SK-N-SH (cell line): ENCODE measurements around the gene MCM8. TPM values are rescaled to one million over a fixed set of nuclear protein-coding genes. Genes with fewer than 3 reads are reported as not detected.

Experiments used
- CTCF ChIA-PET: fragments of 300-600, 350-600 bp; formaldehyde crosslinking; extraction: SDS; loops from one replicate; lab custom pipeline; 2021; lab: Yijun Ruan, JAX
- POLR2A ChIA-PET: fragments of 350-600 bp; sonication (Branson Sonifier 250); formaldehyde crosslinking; extraction: SDS; loops from one replicate; lab custom pipeline; 2020; ENCODE audit warnings: antibody characterized with exemption, inconsistent platforms; lab: Yijun Ruan, JAX
- DNase-seq: peaks from one replicate; pipeline ENCODE4 v3.0.0; 2012
- H2AFZ ChIP-seq: fragments of 200-600 bp; sonication (generic); 2 replicates; pipeline ENCODE4 v1.8.1; 2016; ENCODE audit warnings: antibody characterized with exemption, mild to moderate bottlenecking, low read depth
- H3F3A ChIP-seq: fragments of 200-600 bp; sonication (generic); replicated peaks from 2 replicates; pipeline ENCODE3; 2016; ENCODE audit warnings: antibody characterized with exemption, mild to moderate bottlenecking; ENCODE audit not compliant: insufficient read depth
- H3K27ac ChIP-seq, 2 experiments: fragments of 200-500 bp in 1 of 2; fragments of 200-600 bp in 1 of 2; sonication (Bioruptor generic) in 1 of 2; sonication (generic), shearing (Covaris generic) in 1 of 2; 2 replicates each; pipeline versions ENCODE4 v1.5.1 to v1.6.1; 2014 to 2016; ENCODE audit warnings: low read depth in 2 of 2, inconsistent platforms in 1 of 2, low read length in 1 of 2, mild to moderate bottlenecking in 1 of 2, mixed read lengths in 1 of 2
- H3K27me3 ChIP-seq: fragments of 200-600 bp; sonication (generic), shearing (Covaris generic); 2 replicates; pipeline ENCODE4 v1.6.1; 2016; ENCODE audit warnings: mixed run types; ENCODE audit not compliant: insufficient read depth
- H3K36me3 ChIP-seq, 2 experiments: fragments of 200-500 bp in 1 of 2; fragments of 200-600 bp in 1 of 2; sonication (Bioruptor generic) in 1 of 2; sonication (generic) in 1 of 2; replicated peaks in 1 of 2; 2 replicates each; pipeline versions ENCODE3 to v1.5.1; 2014 to 2016; ENCODE audit warnings: low read length in 1 of 2, mild to moderate bottlenecking in 1 of 2; ENCODE audit not compliant: insufficient read depth in 2 of 2, control insufficient read depth in 1 of 2
- H3K4me1 ChIP-seq, 2 experiments: fragments of 200-500 bp in 1 of 2; fragments of 200-600 bp in 1 of 2; sonication (Bioruptor generic) in 1 of 2; sonication (generic), shearing (Covaris generic) in 1 of 2; 2 replicates each; pipeline versions ENCODE4 v1.5.1 to v1.6.1; 2014 to 2016; ENCODE audit warnings: low read depth in 1 of 2, low read length in 1 of 2, mixed run types in 1 of 2; ENCODE audit not compliant: insufficient read depth in 2 of 2, control insufficient read depth in 1 of 2
- H3K4me2 ChIP-seq: fragments of 200-600 bp; sonication (generic), shearing (Covaris generic); 2 replicates; pipeline ENCODE4 v1.6.1; 2017; ENCODE audit warnings: mixed run types
- H3K4me3 ChIP-seq, 2 experiments: fragments of 200-500 bp in 1 of 2; fragments of 200-600 bp in 1 of 2; sonication (Bioruptor generic) in 1 of 2; sonication (generic), shearing (Covaris generic) in 1 of 2; 2 replicates each; pipeline versions ENCODE4 v1.5.1 to v1.8.1; 2014 to 2016; ENCODE audit warnings: low read depth in 2 of 2, inconsistent platforms in 1 of 2, low read length in 1 of 2, mild to moderate bottlenecking in 1 of 2, mixed read lengths in 1 of 2, moderate library complexity in 1 of 2
- H3K79me2 ChIP-seq: fragments of 200-600 bp; sonication (generic); 2 replicates; pipeline ENCODE4 v1.8.1; 2017; ENCODE audit warnings: mild to moderate bottlenecking; ENCODE audit not compliant: insufficient read depth
- H3K9ac ChIP-seq: fragments of 200-600 bp; sonication (generic); 2 replicates; pipeline ENCODE4 v1.6.1; 2017; ENCODE audit warnings: mixed run types
- H3K9me2 ChIP-seq: fragments of 200-600 bp; sonication (generic); 2 replicates; pipeline ENCODE4 v1.6.1; 2017; ENCODE audit warnings: mixed run types
- H3K9me3 ChIP-seq: fragments of 200-600 bp; sonication (generic); 2 replicates; pipeline ENCODE4 v1.6.1; 2017; ENCODE audit warnings: mixed run types, mild to moderate bottlenecking, moderate library complexity
- H4K20me1 ChIP-seq: fragments of 200-600 bp; sonication (generic); 2 replicates; pipeline ENCODE4 v1.6.1; 2017; ENCODE audit warnings: mild to moderate bottlenecking, mixed run types; ENCODE audit not compliant: insufficient read depth
- EZH2phosphoT487 ChIP-seq: fragments of 200-600 bp; sonication (generic); IDR thresholded peaks from 2 replicates; pipeline ENCODE4 v1.6.1; 2017; ENCODE audit warnings: low read depth, mixed run types, mild to moderate bottlenecking, antibody characterized with exemption, moderate library complexity, borderline replicate concordance
- FOSL2 ChIP-seq: IDR thresholded peaks from 2 replicates; pipeline ENCODE4 v1.4.0; 2012; ENCODE audit warnings: low read depth, mild to moderate bottlenecking, moderate library complexity, borderline replicate concordance
- FOXJ3 ChIP-seq: sonication (generic); formaldehyde crosslinking; IDR thresholded peaks from 2 replicates; pipeline ENCODE4 v1.5.1; 2020; ENCODE audit warnings: mild to moderate bottlenecking, missing genetic modification reagents
- GABPA ChIP-seq: IDR thresholded peaks from 2 replicates; pipeline ENCODE4 v1.4.0; 2012; ENCODE audit warnings: low read depth, mild to moderate bottlenecking
- GATA2 ChIP-seq: sonication (generic); formaldehyde crosslinking; IDR thresholded peaks from 2 replicates; pipeline ENCODE4 v1.5.0; 2020; ENCODE audit warnings: mild to moderate bottlenecking, missing genetic modification reagents
- JUND ChIP-seq: IDR thresholded peaks from 2 replicates; pipeline ENCODE4 v1.4.0; 2012
- MXI1 ChIP-seq: IDR thresholded peaks from 2 replicates; pipeline ENCODE4 v1.6.1; 2012; ENCODE audit warnings: mild to moderate bottlenecking, low read depth, low read length, improper control_type of control experiment
- NFIC ChIP-seq: IDR thresholded peaks from 2 replicates; pipeline ENCODE4 v1.4.0; 2012; ENCODE audit warnings: borderline replicate concordance
- RAD21 ChIP-seq: IDR thresholded peaks from 2 replicates; pipeline ENCODE4 v1.6.1; 2012; ENCODE audit warnings: mild to moderate bottlenecking, low read length
- RCOR1 ChIP-seq: fragments of 150-350 bp; IDR thresholded peaks from 2 replicates; pipeline ENCODE4 v1.6.1; 2017; ENCODE audit warnings: antibody characterized with exemption, low read length
- RFX5 ChIP-seq: IDR thresholded peaks from 2 replicates; pipeline ENCODE4 v1.6.1; 2012; ENCODE audit warnings: mild to moderate bottlenecking, improper control_type of control experiment, low read length
- SIN3A ChIP-seq: IDR thresholded peaks from 2 replicates; pipeline ENCODE4 v1.6.1; 2012; ENCODE audit warnings: low read depth, mild to moderate bottlenecking, low read length, moderate library complexity, borderline replicate concordance
- TCF12 ChIP-seq: IDR thresholded peaks from 2 replicates; pipeline ENCODE4 v1.4.0; 2012
- TEAD4 ChIP-seq: IDR thresholded peaks from 2 replicates; pipeline ENCODE4 v1.4.0; 2012; ENCODE audit warnings: mild to moderate bottlenecking, borderline replicate concordance; ENCODE audit not compliant: insufficient read depth
- WGBS: methylation state at CpG from one replicate; pipeline ENCODE4 v1.1.6; 2017; ENCODE audit warnings: low lambda C conversion rate; 5-methylcytosine and 5-hydroxymethylcytosine counted together
- polyA plus RNA-seq, 3 experiments: library from polyadenylated mRNA; depleted of rRNA; stranded (reverse); fragments of >200 nt; gene quantifications; 2 replicates each; pipeline ENCODE4 v1.2.3, GENCODE V29; 2012
- TF ChIP-seq, protein P1 (sequence below): fragments of 200-600 bp; sonication (generic); IDR thresholded peaks from 2 replicates; pipeline ENCODE4 v1.6.1; 2017; ENCODE audit warnings: antibody characterized with exemption, mild to moderate bottlenecking, moderate library complexity
- TF ChIP-seq, protein P2 (sequence below): IDR thresholded peaks from 2 replicates; pipeline ENCODE4 v1.6.1; 2012; ENCODE audit warnings: mild to moderate bottlenecking, low read depth, low read length, moderate library complexity

MCM8 gene
- polyA plus RNA-seq, 1 of the 3 experiments (the other 2 are of a cell fraction) = 4.0 TPM

DNA sequence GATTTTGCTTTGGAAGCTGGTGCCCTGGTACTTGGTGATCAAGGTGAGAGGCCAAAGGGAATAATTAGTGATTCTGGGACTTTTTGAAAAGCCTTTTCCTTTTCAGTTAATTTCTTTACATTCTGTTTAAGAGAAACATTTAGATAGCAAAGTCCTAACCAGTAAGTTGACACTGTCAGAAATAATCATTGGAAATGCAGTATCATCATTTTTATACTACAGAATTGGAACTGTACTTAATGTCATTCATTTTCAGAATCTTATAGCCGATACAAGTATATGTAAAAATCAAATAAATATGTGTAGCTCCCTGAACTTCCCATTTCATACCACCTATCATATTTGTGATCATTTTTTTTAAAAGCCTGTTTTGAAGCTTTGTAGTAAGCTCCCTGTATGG, 27.5 kb downstream of the MCM8 start:
- H3K9ac ChIP-seq = no peak overlapping the region
- no peaks in the 10 kb centered on the region for H3K79me2 ChIP-seq
- no peak overlapping the region for H3K4me3 ChIP-seq
- H3K27me3 ChIP-seq = no peaks in the 10 kb centered on the region
- H3F3A ChIP-seq = no peaks in the 10 kb centered on the region
- DNase-seq = no peak
- H3K9me3 ChIP-seq = no peaks in the 10 kb centered on the region
- H3K4me2 ChIP-seq = no peak overlapping the region
- H3K4me1 ChIP-seq = no peaks in the 10 kb centered on the region
- H3K9me2 ChIP-seq = no peaks in the 10 kb centered on the region
- 100% methylated on average over 1 of the region's 1 CpG for WGBS
- peaks cover 26 to 42% of the 10 kb centered on the region in 2 experiments for H3K36me3 ChIP-seq
- TF ChIP-seq NFIC = no peak
- no peak for TF ChIP-seq FOSL2
- TF ChIP-seq GATA2 (CRISPR knock-in tag) = no peak
- no peak for TF ChIP-seq MXI1
- TF ChIP-seq RCOR1 = no peak
- no peak for TF ChIP-seq RAD21
- TF ChIP-seq SIN3A = no peak
- TF ChIP-seq RFX5 = no peak
- TF ChIP-seq GABPA = no peak
- TF ChIP-seq JUND = no peak
- no peak for TF ChIP-seq TCF12
- no peak for TF ChIP-seq TEAD4
- TF ChIP-seq, protein P1, sequence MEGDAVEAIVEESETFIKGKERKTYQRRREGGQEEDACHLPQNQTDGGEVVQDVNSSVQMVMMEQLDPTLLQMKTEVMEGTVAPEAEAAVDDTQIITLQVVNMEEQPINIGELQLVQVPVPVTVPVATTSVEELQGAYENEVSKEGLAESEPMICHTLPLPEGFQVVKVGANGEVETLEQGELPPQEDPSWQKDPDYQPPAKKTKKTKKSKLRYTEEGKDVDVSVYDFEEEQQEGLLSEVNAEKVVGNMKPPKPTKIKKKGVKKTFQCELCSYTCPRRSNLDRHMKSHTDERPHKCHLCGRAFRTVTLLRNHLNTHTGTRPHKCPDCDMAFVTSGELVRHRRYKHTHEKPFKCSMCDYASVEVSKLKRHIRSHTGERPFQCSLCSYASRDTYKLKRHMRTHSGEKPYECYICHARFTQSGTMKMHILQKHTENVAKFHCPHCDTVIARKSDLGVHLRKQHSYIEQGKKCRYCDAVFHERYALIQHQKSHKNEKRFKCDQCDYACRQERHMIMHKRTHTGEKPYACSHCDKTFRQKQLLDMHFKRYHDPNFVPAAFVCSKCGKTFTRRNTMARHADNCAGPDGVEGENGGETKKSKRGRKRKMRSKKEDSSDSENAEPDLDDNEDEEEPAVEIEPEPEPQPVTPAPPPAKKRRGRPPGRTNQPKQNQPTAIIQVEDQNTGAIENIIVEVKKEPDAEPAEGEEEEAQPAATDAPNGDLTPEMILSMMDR = no peak
- TF ChIP-seq EZH2phosphoT487 = no peak
- no peak for TF ChIP-seq FOXJ3 (CRISPR knock-in tag)
- TF ChIP-seq, protein P2, sequence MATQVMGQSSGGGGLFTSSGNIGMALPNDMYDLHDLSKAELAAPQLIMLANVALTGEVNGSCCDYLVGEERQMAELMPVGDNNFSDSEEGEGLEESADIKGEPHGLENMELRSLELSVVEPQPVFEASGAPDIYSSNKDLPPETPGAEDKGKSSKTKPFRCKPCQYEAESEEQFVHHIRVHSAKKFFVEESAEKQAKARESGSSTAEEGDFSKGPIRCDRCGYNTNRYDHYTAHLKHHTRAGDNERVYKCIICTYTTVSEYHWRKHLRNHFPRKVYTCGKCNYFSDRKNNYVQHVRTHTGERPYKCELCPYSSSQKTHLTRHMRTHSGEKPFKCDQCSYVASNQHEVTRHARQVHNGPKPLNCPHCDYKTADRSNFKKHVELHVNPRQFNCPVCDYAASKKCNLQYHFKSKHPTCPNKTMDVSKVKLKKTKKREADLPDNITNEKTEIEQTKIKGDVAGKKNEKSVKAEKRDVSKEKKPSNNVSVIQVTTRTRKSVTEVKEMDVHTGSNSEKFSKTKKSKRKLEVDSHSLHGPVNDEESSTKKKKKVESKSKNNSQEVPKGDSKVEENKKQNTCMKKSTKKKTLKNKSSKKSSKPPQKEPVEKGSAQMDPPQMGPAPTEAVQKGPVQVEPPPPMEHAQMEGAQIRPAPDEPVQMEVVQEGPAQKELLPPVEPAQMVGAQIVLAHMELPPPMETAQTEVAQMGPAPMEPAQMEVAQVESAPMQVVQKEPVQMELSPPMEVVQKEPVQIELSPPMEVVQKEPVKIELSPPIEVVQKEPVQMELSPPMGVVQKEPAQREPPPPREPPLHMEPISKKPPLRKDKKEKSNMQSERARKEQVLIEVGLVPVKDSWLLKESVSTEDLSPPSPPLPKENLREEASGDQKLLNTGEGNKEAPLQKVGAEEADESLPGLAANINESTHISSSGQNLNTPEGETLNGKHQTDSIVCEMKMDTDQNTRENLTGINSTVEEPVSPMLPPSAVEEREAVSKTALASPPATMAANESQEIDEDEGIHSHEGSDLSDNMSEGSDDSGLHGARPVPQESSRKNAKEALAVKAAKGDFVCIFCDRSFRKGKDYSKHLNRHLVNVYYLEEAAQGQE = no peak
- no peaks in the 10 kb centered on the region for H4K20me1 ChIP-seq
- H2AFZ ChIP-seq = no peak overlapping the region
- ChIA-PET POLR2A (no interaction called here), CTCF (no interaction called here)
- no peak overlapping the region for H3K27ac ChIP-seq
